AG09309 (cell line): ENCODE results near the gene DHRS9.
"Not testable (repeated sequence)": the region's sequence is repeated elsewhere in the genome, so short reads cannot be mapped to it uniquely, and the experiment has no call there.

Experiments
- DNase-seq: peaks from one replicate; pipeline ENCODE4 v3.0.0-alpha.2; 2010; ENCODE audit warnings: low read depth
- H3K4me3 ChIP-seq: 2 replicates; pipeline ENCODE4 v1.5.1; 2011; ENCODE audit warnings: mild to moderate bottlenecking, low read depth, low read length, moderate library complexity; ENCODE audit not compliant: control insufficient read depth
- TF ChIP-seq, protein P1 (sequence below): IDR thresholded peaks from 2 replicates; pipeline ENCODE4 v1.5.1; 2011; ENCODE audit warnings: mild to moderate bottlenecking, low read depth, low read length, inconsistent platforms; ENCODE audit not compliant: insufficient read depth, control insufficient read depth; ENCODE audit errors: missing control alignments

The DHRS9 gene

DNA sequence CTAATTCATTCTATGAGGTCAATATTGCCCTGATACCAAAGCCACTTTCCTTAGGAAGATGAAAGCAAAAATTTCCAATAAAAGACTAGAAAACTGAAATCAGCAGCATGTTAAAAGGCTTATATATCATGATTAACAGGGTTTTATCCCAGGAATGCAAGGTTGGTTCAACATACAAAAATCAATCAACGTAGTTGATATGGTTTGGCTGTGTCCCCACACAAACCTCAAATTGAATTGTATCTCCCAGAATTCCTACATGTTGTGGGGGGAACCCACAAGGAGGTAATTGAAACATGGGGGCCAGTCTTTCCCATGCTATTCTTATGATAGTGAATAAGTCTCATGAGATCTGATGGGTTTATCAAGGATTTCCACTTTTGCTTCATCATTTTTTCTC, 26.5 kb upstream of the DHRS9 start:
- no peak overlapping the region for H3K4me3 ChIP-seq
- TF ChIP-seq, protein P1, sequence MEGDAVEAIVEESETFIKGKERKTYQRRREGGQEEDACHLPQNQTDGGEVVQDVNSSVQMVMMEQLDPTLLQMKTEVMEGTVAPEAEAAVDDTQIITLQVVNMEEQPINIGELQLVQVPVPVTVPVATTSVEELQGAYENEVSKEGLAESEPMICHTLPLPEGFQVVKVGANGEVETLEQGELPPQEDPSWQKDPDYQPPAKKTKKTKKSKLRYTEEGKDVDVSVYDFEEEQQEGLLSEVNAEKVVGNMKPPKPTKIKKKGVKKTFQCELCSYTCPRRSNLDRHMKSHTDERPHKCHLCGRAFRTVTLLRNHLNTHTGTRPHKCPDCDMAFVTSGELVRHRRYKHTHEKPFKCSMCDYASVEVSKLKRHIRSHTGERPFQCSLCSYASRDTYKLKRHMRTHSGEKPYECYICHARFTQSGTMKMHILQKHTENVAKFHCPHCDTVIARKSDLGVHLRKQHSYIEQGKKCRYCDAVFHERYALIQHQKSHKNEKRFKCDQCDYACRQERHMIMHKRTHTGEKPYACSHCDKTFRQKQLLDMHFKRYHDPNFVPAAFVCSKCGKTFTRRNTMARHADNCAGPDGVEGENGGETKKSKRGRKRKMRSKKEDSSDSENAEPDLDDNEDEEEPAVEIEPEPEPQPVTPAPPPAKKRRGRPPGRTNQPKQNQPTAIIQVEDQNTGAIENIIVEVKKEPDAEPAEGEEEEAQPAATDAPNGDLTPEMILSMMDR, result no peak
- no peak for DNase-seq

DNA sequence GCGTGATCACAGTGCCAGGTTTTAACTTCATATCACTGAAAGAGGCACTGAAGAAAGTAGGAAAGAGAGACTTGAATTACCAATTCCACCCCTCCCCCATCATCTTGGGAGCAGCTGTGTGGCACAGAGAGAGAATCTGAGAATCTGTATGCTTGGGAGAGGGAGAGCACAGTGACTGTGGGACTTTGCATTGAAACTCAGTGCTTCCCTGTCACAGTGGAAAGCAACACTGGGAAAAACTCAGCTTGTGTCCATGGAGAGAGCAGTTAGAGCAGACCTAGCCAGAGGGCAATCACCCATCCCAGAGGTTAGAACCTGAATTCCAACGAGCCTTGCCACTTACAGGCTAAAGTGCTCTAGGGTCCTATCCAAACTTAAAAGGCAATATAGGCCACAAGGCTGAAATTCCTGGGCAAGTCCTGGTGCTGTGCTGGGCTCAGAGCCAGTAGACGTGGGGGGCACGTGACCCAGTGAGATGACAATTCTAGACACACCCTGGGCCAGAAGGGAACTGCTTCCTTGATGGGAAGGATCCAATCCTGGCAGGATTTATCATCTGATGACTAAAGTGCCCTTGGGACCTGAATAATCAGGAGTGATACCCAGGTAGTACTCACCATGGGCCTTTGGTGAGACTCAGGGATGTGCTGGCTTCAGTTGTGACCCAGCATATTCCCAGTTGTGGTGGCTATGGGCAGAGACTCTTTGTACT, 22.8 kb upstream of the DHRS9 start:
- TF ChIP-seq, protein P1, result no peak
- H3K4me3 ChIP-seq, result no peak overlapping the region
- no peak for DNase-seq

DNA sequence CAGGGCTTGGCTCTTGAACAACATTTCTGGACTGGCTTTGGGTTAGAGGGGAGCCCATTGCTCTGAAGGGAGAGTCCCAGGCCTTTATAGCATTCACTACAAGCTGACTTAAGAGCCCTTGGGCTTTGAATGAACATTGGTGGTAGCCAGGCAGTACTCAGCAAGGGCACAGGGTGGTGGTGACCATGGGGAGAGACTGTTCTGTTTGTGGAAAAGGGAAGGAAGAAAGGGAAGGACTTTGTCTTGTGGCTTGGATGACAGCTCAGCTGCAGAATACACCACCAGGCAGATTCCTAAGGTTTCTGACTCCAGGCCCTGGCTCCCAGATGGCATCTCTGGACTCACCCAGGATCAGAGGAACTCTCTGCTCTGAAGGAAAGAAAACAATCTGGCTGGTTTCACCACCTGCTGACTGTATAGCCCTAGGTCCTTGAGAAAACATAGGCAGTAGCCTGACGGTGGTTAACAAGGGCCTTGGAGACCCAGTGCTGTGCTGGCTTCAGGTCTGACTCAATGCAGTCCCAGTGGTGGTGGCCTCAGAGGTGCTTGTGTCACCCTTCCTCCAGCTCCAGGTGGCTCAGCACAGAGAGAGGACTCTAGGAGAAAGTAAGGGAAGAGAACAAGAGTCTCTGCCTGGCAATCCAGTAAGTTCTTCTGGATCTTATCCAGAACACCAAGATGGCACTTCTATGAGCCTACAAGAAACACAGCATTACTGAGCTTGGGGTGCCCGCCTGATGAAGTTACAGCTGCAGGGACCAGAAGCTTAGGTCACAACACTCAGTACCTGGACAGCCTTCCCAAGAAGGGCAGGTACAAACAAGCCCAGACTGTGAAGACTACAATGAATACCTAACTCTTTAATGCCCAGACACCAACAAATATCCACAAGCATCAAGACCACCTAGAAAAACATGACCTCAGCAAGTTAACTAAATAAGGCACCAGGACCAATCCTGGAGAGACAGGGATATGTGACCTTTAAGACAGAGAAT, 21.8 kb upstream of the DHRS9 start:
- no peak overlapping the region for H3K4me3 ChIP-seq
- TF ChIP-seq, protein P1, result no peak
- no peak for DNase-seq

DNA sequence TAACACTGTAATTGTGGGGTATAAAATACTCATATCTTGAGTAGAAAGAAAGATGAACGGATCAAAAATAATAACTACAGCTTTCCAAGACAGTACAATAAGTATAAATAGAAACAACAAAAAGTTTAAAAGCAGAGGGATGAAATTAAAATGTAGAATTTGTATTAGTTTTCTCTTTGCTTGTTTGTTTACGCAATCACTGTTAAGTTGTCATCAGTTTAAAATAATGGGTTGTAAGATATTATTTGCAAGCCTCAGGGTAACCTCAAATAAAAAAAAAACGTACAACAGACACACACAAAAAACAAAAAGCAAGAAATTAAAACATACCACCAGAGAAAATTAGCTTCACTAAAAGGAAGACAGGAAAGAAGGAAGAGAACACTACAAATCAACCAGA, 20.2 kb upstream of the DHRS9 start:
- no peak for DNase-seq
- TF ChIP-seq, protein P1, result no peak
- no peak overlapping the region for H3K4me3 ChIP-seq

DNA sequence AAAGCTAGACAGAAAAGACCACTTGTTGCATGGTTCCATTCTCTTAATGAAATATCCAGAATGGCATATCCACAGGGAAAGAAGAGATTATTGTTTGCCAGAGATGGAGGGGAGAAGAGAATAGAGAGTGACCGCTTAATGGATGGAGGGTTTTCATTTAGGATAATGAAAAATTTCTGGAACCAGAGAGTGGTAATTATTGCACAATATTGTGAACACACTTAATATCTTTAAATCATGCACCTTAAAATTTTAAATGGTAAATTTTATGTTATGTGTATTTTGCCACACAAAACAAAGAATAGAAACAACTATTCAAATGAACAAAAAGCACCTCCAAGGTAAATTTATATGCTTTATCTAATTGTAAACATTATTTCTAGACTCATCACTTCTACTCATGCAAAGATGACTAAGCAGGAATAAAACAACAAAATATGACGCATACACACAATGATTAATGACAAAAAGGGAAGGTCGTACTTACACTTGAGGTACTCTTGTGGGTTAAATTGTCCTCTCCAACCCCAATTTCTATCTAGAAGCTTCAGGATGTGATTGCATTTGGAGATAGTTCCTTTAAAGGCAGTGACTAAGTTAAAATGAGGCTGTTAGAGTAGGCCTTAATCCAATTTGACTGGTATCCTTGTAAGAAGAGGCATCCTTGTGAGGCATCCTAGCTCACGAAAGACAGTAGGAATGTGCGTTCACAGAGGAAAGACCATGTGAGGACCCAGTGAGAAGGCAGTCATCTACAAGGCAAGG, 18.7 kb upstream of the DHRS9 start:
- TF ChIP-seq, protein P1, result no peak
- H3K4me3 ChIP-seq, result no peak overlapping the region
- DNase-seq, result no peak

DNA sequence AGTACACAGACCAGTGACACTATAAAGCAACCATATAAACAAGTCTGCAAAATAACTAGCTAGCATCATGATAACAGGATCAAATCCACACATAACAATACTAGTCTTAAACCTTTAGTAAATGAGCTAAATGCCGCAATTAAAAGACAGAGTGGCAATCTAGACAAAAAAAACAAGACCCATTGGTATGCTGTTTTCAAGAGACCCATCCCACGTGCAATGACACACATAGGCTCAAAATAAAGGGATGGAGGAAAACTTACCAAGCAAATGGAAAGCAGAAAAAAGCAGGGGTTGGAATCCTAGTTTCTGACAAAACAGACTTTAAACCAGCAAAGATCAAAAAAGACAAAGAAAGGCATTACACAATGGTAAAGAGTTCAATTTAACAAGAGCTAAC, 14.8 kb upstream of the DHRS9 start:
- not testable (repeated sequence) for H3K4me3 ChIP-seq, DNase-seq

DNA sequence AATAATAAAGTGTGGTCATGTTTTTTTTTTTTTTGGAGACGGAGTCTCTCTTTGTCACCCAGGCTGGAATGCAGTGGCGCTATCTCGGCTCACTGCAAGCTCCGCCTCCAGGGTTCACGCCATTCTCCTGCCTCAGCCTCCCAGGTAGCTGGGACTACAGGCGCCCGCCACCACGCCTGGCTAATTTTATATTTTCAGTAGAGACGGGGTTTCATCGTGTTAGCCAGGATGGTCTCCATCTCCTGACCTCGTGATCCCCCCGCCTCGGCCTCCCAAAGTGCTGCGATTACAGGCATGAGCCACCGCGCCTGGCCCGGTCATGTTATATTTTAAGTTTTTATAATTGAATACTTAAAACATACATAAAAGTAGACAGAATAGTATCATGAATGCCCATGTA, 5.2 kb upstream of the DHRS9 start:
- DNase-seq, H3K4me3 ChIP-seq: not testable (repeated sequence)
